RKO (cell line): ENCODE measurements around the gene COIL.

Experiments used
- DNase-seq: peaks from one replicate; pipeline ENCODE4 v3.0.0-alpha.2; 2016; ENCODE audit warnings: low spot score

Gene COIL

GRCh38 chr17:56933868-56934267 lies 27.0 kb downstream of the COIL start:
- DNase-seq, result no peak

- DNase-seq, result no peak
Observed at GRCh38 chr17:56933151-56933745, 27.6 kb downstream of the COIL start.

GRCh38 chr17:56930739-56931337 lies 30.0 kb downstream of the COIL start:
- no peak for DNase-seq

GRCh38 chr17:56929362-56929969 lies 31.4 kb downstream of the COIL start:
- peak; percentile 28 for DNase-seq

GRCh38 chr17:56928586-56928985 lies 32.3 kb downstream of the COIL start:
- no peak for DNase-seq

GRCh38 chr17:56926704-56927103 lies 34.1 kb downstream of the COIL start:
- no peak for DNase-seq

- no peak for DNase-seq
Observed at GRCh38 chr17:56926270-56926669, 34.6 kb downstream of the COIL start.

GRCh38 chr17:56925088-56925487 lies 35.8 kb downstream of the COIL start:
- no peak for DNase-seq

GRCh38 chr17:56919717-56920116 lies 41.1 kb downstream of the COIL start:
- DNase-seq, result no peak

GRCh38 chr17:56918916-56919315 lies 41.9 kb downstream of the COIL start:
- peak; percentile 51 for DNase-seq

- no peak for DNase-seq
Observed at GRCh38 chr17:56917559-56918296, 43.1 kb downstream of the COIL start.

- DNase-seq, result peak; percentile 68
Observed at GRCh38 chr17:56914581-56915273, 46.1 kb downstream of the COIL start.

- peak; percentile 90 for DNase-seq
Observed at GRCh38 chr17:56913867-56914580, 46.8 kb downstream of the COIL start, which contains the start of gene TRIM25. TRIM25 (minus strand) TSS chr17:56914049; CDS start chr17:56913988, 61 bp downstream.

- peak; percentile 22 for DNase-seq
Observed at GRCh38 chr17:56913353-56913866, 47.4 kb downstream of the COIL start.

- no peak for DNase-seq
Observed at GRCh38 chr17:56913000-56913311, 47.9 kb downstream of the COIL start.

- peak; percentile 22 for DNase-seq
Observed at GRCh38 chr17:56912105-56912999, 48.5 kb downstream of the COIL start.

- DNase-seq, result no peak
Observed at GRCh38 chr17:56910509-56911235, 50.2 kb downstream of the COIL start.

- no peak for DNase-seq
Observed at GRCh38 chr17:56909742-56910508, 50.9 kb downstream of the COIL start.

GRCh38 chr17:56908001-56908542 lies 52.8 kb downstream of the COIL start:
- DNase-seq, result peak; percentile 30
